ENCODE results near the gene YBX1.

Gene YBX1

DNA sequence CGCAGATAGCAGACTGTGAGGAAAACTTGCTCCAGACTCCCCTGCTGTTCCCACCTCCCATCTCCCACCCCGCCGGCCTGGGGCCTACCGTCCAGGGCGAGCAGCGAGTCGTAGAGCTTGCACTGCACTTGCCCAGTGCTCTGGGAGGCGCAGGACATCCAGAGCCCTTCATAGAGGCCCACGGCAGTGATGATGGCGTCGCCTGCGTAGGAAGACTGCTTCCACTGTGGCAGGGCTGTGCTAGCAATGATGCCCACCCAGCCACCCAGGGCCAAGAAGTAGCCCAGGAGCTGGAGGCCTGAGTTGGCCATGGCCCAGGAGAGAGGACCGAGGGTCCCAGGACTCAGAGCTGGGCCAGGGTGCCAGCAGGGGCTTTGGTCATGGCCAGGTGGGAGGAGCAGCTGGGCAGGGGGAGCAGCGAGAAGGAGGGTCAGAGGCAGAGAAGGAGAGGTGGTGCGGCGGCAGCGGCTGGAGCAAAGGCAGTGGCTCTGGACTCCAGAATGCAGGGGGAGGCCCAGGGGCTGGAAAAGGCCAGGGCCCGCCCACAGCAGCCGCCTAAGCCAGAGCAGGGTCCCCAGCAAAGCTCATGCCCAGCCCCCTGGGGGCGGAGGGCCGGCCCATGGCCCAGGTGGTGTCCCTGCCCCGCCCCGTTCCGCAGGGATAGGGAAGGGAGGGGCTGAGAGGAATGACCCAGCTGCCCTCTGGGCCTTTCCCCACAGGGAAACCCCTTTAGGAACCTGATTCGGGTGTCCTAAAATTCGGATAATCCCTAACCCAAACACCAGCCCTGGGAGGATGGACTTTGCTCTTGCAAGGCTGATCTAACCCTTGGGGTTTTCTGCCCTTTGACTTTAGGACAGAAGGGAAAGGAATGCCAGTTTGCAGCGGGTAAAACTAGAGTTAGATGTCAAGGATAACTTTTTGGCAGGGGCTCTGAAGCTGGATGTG is 57.8 kb downstream of the YBX1 start, which contains the start of gene CLDN19:
Gene CLDN19, minus strand, starts transcription at position 484 of the 948 bp plus-strand sequence. Its CDS starts 173 bp downstream, at position 311.
- TF ChIP-seq, protein P1, sequence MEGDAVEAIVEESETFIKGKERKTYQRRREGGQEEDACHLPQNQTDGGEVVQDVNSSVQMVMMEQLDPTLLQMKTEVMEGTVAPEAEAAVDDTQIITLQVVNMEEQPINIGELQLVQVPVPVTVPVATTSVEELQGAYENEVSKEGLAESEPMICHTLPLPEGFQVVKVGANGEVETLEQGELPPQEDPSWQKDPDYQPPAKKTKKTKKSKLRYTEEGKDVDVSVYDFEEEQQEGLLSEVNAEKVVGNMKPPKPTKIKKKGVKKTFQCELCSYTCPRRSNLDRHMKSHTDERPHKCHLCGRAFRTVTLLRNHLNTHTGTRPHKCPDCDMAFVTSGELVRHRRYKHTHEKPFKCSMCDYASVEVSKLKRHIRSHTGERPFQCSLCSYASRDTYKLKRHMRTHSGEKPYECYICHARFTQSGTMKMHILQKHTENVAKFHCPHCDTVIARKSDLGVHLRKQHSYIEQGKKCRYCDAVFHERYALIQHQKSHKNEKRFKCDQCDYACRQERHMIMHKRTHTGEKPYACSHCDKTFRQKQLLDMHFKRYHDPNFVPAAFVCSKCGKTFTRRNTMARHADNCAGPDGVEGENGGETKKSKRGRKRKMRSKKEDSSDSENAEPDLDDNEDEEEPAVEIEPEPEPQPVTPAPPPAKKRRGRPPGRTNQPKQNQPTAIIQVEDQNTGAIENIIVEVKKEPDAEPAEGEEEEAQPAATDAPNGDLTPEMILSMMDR (IDR thresholded peaks at IDR 0.05; ENCODE audit: low read depth, low read length), result no peak
- DNase-seq (ENCODE audit: extremely low read depth, low read depth), result no peak

DNA sequence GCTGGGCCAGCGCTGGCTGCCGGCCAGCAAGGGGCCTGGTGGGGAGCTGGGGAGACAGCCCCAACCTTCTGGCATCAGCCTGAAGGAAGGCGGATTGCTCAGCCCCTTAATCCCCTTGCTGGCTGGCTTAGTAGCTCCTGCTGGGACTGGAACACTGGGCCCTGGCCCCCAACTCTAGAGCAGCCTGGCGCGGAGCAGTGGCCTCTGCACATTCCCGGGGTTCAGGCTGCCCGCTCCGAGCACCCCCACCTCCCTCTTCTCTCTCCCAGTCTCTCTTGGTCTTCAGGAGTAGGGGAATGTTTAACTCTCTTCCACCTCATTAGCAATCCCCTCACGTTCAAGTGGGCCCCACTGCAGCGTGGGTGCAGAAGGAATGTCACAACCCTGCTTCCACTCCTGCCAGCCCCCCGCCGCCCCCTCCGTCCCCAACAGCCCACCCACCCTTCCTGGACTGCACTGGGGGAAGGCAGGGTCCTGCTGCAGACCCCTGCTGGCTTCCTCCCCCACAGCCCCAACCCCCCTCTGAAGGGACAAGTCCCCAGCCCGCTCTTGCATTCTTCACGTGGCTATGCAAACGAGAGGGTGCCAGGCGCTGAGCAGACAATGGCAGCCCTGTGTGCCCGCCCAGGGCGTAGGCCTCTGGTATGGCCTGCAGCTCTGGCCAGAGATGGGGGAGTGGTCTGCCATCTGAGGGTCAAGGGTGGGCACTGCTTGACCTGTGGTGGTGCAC is 58.8 kb downstream of the YBX1 start:
- TF ChIP-seq, protein P1 (IDR thresholded peaks at IDR 0.05; ENCODE audit: low read depth, low read length), result no peak
- no peak for DNase-seq (ENCODE audit: extremely low read depth, low read depth)

DNA sequence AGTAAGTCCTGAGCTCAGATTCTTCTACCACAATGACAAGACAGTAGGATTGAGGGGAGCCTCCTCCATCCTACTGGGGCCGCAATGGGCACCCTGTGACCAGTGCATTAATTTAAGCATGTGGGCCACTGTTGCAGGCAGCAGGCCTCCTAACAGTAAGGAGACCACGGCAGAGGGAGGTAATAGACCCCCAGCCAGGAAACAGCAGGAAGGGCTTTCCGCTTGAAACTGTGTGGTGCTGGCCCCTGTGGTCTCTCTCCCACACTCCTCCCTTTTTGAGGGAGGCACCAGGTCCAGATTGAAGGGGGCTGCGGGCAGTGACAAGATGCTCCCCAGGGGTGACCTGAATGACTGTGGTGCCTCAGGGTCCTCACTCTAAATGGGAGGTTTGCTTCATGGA is 59.5 kb downstream of the YBX1 start:
- no peak for DNase-seq (ENCODE audit: extremely low read depth, low read depth)
- TF ChIP-seq, protein P1 (IDR thresholded peaks at IDR 0.05; ENCODE audit: low read depth, low read length), result no peak

DNA sequence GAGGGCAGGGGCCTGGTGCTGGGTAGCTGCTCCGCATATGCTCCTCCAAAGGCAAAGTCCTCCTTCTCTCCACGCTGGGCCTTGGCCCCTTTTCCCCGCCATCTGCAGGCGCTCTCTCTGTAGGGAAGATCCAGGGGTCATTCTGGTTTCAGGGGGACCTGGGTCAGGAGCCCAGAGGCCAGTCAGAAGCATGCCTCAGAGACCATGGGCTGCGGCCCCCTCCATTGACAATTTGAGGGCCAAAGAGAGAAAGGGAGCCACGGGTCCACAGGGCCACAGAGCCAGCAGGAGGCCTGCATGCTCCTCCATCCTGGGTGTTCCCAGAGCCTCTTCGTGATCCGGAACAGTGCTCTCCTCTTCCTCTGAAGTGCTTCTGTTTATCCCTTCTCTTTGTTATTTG is 59.9 kb downstream of the YBX1 start:
- TF ChIP-seq, protein P1 (IDR thresholded peaks at IDR 0.05; ENCODE audit: low read depth, low read length), result no peak
- DNase-seq (ENCODE audit: extremely low read depth, low read depth), result no peak

DNA sequence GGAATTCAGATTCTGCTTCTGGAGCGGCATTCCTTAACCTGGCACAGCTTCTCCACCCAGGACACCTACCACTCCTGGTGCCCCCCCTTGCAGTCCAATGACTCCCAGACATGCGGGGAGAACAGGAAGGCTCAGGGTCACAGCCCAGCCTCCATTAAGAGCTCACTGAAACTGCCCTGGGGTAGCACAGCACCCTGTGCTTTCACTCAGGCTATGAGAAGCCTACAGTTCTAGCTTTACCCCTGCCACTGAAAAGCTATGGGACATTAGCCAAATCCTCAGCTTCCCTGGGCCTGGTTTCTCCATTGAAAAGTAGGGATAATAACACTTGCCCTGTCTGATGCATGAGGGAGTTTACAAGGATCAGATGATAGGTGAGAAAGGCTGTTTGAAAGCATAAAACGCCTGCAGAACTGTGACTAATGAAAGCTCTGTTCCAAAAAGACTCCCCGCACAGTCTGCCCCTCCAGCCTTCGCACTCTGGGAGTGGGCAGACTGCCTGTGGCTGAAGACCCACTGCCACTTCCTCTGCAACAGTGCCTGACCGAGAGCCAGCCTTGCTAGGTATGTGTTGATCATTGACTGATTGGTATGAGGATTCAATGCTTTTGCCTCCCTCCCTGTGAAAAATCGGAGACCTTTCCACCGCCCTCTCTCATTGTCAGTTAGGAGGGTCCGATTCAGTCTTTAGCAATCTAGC is 60.5 kb downstream of the YBX1 start:
- TF ChIP-seq, protein P1 (IDR thresholded peaks at IDR 0.05; ENCODE audit: low read depth, low read length), result no peak
- DNase-seq (ENCODE audit: extremely low read depth, low read depth), result no peak

DNA sequence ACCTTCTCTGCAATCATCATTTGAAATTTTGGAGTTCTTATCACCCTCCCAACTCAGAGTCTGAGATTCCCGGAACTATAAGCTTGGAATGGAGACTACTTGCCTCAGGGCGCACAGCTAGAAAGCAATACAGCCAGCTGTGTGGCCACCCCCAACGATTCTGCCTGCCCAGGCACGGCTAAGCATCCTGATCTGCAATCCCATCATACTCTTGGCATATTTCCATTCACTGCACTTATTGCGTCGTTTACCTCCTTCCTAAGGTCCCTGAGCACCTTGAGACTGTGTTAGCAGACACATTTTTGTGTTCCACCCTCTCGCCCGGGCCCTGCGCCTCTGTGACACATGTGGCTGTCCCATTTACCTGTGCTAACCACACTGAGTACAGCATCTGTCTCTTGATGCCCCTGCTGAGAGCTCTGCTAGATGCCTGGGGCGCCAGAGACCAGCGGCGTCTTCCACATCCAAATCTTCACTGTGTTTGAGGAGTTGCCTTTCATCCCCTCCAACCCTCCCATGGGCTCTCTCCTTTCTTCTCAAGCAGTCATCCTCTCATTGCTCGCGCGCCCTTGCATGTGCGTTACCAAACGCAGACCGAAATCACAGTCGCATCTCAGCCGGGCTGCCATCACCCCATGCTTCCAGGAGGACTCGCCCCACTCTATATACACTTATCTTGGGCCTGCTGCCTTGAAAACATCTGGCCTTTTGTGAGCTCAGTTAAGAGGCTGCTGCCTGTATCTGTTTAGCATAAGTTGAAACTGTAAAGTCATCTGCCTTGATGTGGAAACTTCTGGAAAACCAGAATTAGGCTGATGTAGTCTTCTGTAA is 61.3 kb downstream of the YBX1 start:
- no peak for DNase-seq (ENCODE audit: extremely low read depth, low read depth)
- TF ChIP-seq, protein P1 (IDR thresholded peaks at IDR 0.05; ENCODE audit: low read depth, low read length), result no peak
